Colon (tissue), 2 donors: Measurements from ENCODE around the gene EFCAB6.

Source experiments
- FAIRE-seq: peaks from 2 replicates; lab custom pipeline; 2012; peaks lifted over from hg19 to GRCh38; lab: Jason Lieb, UNC
- donor health status: control.
- donor health status: control.

EFCAB6 gene, protein sequence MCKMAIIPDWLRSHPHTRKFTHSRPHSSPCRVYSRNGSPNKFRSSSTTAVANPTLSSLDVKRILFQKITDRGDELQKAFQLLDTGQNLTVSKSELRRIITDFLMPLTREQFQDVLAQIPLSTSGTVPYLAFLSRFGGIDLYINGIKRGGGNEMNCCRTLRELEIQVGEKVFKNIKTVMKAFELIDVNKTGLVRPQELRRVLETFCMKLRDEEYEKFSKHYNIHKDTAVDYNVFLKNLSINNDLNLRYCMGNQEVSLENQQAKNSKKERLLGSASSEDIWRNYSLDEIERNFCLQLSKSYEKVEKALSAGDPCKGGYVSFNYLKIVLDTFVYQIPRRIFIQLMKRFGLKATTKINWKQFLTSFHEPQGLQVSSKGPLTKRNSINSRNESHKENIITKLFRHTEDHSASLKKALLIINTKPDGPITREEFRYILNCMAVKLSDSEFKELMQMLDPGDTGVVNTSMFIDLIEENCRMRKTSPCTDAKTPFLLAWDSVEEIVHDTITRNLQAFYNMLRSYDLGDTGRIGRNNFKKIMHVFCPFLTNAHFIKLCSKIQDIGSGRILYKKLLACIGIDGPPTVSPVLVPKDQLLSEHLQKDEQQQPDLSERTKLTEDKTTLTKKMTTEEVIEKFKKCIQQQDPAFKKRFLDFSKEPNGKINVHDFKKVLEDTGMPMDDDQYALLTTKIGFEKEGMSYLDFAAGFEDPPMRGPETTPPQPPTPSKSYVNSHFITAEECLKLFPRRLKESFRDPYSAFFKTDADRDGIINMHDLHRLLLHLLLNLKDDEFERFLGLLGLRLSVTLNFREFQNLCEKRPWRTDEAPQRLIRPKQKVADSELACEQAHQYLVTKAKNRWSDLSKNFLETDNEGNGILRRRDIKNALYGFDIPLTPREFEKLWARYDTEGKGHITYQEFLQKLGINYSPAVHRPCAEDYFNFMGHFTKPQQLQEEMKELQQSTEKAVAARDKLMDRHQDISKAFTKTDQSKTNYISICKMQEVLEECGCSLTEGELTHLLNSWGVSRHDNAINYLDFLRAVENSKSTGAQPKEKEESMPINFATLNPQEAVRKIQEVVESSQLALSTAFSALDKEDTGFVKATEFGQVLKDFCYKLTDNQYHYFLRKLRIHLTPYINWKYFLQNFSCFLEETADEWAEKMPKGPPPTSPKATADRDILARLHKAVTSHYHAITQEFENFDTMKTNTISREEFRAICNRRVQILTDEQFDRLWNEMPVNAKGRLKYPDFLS (N-terminal part only)

DNA sequence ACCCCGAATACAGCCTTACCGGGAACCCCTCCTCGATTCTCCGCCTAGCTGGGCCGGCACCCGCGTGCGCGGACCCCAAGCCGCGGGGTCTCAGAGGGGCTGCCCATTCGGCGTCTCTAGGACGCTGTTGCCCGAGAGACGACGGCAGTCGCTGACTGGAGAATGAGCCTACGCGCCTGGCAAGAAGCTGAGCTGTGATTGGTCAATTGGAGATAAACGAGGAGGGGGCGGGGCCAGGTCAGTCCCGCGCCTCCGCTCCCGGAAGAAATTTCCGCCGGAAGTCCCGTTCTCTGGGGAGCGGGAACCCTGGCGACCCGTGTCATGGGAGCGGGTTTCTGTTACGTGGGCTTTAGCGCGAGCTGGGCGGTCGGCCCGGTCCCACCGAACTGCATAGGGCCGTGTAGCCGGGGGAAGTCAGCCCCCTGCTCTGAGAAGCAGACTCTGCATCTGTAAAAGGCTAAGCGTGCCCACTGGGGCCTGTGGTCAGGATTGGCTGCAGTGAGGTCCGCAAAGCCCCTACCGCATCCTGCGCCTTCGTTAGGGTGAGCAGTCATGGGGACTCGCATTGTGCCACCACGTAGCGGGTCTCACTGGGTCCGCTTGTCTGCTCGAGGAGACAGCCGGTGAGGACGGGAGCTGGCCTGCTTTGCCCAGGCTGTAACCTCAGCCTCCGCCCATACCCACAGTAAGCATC lies at the start of gene EFCAB6:
Gene EFCAB6 (minus strand): TSS at position 157 of the 694 bp plus-strand sequence. CDS start 29,987 bp downstream, outside the sequence.
- no peak for FAIRE-seq

GRCh38 chr22:43861529-43861928 lies 49.4 kb upstream of the EFCAB6 start:
- no peak for FAIRE-seq

DNA sequence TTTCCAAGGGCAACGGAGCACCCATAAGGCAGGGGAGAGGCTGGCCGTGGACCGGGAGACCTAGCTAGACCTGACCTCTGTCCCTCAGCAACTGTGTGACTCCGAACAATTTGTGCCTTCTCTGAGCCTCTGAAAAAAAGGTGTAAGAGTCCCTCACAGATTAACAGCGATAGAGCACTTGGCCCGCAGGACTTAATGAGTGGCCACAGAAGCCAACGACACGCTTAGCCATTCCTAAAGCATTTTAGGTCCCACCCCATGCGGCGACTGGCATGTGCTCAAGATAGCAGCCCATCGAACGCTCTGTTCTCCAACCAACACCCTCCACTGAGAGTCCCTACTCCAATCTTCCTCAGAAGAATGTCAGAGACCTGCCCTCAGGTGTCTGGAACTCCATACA lies 48.7 kb upstream of the EFCAB6 start:
- no peak for FAIRE-seq

DNA sequence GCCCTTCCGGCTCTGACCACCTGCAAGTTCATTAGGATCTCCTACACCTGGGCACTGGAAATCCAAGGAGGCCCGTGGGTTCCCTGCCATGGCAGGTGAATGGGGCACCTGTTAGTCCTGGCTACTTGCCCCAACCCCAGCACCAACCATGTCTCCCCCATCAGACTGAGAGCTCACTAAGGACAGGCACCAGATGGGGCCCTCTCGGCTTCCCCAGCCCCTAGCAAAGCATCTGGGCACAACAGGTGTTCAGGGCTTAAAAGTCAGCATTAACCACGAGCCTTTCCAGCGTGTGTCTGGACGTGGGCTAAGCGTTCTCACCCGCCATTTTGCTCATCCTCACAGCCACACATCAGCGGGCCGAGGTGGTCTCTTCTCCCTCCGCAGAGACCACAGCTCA lies 48.0 kb upstream of the EFCAB6 start:
- FAIRE-seq = no peak

DNA sequence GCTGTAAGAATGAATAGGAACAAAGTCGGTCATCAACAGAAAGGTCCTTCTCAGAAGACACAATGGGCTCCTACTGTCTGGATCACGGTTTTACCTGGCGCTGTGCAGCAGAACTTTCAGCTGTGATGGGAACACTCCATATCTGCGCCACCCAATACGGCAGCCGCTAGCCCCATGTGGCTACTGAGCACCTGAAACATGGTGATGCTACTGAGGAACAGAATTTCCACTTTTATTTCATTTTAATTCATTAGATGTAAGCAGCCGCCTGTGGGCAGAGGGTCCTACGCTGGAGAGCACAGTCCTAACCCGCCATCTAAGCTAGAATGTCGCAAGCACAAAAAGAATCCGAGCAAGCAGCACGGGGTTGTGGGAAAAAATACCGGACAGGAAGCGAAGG lies 47.5 kb upstream of the EFCAB6 start:
- FAIRE-seq = no peak

DNA sequence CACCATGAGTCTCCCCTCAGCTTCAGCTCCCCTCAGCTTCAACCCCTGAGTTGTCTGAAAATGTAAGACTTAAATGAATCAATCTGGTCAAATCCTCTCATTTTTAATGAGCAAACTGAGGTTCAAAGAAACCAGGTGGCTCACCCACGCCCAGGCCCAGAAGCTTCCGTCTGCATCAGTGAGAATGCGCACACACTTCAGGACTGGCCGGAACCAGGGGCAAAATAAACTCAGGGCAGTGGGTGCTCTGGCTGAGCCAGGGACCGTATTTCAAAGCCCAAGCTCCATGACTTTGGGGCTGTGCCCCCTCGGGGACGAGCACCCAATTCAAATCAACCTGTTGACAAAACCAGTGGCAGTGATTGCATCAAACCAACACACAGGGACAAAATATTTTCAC lies 47.1 kb upstream of the EFCAB6 start:
- no peak for FAIRE-seq

- FAIRE-seq = no peak
These were observed 46.2 kb upstream of the EFCAB6 start for GRCh38 chr22:43858156-43858895.

- no peak for FAIRE-seq
These were observed 45.3 kb upstream of the EFCAB6 start for GRCh38 chr22:43857367-43857766.

DNA sequence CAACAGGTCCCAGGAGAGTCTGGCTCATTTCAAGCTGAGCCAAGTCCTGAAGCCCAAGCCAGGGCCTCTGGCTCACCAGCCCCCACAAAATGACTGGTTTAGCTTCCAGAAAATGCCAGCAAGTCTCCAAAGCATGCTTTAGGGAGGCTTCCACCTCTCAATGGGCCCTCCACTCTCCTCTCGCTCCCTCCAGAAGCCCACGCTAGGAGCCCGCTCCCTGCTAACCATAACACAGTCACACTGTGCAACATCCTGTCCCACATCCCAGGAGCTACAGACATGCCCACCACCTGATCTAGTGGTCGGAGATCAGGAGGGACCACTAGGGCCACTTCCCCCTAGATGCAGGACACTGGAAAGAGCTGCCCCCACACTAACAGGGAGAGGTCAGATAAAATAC lies 43.3 kb upstream of the EFCAB6 start:
- FAIRE-seq = no peak

GRCh38 chr22:43854786-43855271 lies 42.7 kb upstream of the EFCAB6 start:
- FAIRE-seq = no peak

DNA sequence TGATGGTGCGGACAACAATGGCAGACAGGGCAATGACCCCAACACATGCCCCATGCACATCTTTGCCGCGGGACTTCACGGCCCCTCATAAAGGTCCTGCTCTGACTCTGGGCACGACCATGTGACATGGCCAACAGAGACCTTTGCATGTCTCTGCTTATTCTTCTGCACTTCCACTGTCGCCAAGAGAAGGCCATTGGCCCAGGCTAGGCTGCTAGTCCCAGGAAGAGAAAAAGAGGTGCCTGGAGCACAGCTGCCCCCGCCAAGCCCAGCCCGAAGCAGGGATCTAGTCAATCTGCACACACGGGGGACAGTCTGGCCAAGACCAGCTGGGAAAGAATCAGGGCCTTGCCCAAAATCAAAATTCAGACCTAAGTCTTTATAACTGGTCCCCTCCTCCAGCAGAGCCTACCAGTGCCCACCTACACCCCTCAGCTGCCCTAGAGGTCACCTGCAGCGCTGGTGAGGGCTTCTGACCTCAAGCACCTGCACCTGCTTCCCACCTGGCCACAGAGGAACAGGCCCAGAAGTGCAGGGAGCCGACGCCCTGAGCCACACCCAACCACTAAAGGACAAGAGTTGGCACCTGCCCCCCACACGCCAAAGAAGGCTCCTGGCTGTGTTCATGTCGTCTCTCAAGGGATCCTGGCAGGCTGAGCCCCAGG lies 42.1 kb upstream of the EFCAB6 start:
- no peak for FAIRE-seq

- FAIRE-seq = no peak
These were observed 41.3 kb upstream of the EFCAB6 start for GRCh38 chr22:43853328-43853931.

- no peak for FAIRE-seq
These were observed 40.6 kb upstream of the EFCAB6 start for GRCh38 chr22:43852573-43853327.

- no peak for FAIRE-seq
These were observed 39.8 kb upstream of the EFCAB6 start for GRCh38 chr22:43851979-43852307.

GRCh38 chr22:43851058-43851978 lies 39.2 kb upstream of the EFCAB6 start:
- no peak for FAIRE-seq

DNA sequence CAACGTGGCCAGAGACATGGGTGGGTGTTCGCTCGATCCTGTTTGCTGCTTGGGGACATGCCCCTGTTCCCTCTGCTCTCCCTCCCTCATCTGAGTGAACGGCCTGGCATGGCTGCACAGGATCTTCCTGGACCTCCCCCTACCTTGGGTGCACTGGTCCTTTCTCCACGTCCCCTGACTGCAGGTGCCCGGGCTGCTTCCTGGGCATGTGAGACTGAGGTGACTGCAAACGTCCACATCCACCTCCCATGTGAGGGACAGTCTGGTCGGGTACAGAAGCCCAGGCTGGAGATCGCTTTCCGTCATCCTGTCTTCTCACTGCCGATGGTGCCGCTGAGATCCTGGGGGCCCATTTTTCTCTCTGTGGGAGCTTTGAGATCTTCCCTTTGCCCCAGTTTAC lies 38.4 kb upstream of the EFCAB6 start:
- no peak for FAIRE-seq

GRCh38 chr22:43849731-43850130 lies 37.6 kb upstream of the EFCAB6 start:
- no peak for FAIRE-seq
